Measurements from ENCODE around the gene ANTXR2.

ANTXR2 gene

DNA sequence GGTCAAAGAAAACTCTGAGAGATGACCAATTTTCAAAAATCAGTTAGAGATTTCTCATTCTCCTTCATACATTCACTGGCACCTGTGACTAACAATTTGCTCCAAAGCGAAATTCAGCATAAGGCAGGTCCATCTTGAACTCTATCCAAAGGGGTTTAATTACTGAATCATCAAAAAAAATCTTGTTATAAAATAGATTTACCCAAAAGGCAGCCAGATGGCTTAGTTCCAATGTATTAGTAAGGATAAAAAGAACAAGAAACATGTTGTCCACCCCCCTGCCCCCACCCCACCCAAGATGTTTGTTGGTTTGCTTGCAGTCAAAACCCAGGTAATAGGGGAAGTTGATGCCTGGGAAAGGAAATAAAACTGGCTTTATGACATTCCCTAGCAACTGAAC lies 200.3 kb downstream of the ANTXR2 start:
- no peak for TF ChIP-seq SIN3A (IDR thresholded peaks at IDR 0.05; ENCODE audit: borderline replicate concordance, insufficient read depth, low read length)
- TF ChIP-seq, protein P1, sequence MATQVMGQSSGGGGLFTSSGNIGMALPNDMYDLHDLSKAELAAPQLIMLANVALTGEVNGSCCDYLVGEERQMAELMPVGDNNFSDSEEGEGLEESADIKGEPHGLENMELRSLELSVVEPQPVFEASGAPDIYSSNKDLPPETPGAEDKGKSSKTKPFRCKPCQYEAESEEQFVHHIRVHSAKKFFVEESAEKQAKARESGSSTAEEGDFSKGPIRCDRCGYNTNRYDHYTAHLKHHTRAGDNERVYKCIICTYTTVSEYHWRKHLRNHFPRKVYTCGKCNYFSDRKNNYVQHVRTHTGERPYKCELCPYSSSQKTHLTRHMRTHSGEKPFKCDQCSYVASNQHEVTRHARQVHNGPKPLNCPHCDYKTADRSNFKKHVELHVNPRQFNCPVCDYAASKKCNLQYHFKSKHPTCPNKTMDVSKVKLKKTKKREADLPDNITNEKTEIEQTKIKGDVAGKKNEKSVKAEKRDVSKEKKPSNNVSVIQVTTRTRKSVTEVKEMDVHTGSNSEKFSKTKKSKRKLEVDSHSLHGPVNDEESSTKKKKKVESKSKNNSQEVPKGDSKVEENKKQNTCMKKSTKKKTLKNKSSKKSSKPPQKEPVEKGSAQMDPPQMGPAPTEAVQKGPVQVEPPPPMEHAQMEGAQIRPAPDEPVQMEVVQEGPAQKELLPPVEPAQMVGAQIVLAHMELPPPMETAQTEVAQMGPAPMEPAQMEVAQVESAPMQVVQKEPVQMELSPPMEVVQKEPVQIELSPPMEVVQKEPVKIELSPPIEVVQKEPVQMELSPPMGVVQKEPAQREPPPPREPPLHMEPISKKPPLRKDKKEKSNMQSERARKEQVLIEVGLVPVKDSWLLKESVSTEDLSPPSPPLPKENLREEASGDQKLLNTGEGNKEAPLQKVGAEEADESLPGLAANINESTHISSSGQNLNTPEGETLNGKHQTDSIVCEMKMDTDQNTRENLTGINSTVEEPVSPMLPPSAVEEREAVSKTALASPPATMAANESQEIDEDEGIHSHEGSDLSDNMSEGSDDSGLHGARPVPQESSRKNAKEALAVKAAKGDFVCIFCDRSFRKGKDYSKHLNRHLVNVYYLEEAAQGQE (IDR thresholded peaks at IDR 0.05; ENCODE audit: insufficient read depth in 1 of 2, low read depth in 2 of 2, low read length in 2 of 2) = no peak
- TF ChIP-seq TAF1 (IDR thresholded peaks at IDR 0.05; ENCODE audit: borderline replicate concordance, insufficient read depth, low read length) = no peak
- TF ChIP-seq POLR2AphosphoS5 (IDR thresholded peaks at IDR 0.05; ENCODE audit: low read depth, low read length) = no peak
- TF ChIP-seq FOXP2 (optimal IDR thresholded peaks at IDR 0.05; ENCODE audit: borderline replicate concordance, extremely low read depth, extremely low read length, insufficient read depth) = no peak

DNA sequence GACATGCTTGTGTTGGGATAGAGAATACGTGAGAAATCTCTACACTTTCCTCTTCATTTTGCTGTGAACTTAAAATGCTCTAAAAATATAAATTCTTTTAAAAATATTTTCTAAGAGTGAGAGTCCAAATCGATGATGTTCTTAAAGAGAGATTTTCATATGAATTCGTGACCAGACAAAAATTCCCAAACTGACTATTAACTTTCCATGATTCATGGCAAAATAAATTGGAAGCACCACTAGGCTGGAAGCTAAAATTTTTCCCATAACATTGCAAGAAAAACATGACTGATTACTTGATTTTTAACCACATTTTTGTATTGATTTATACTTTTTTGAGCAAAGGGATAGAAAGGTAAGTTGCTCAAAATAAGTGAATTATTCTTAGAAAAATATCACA lies 201.1 kb downstream of the ANTXR2 start:
- TF ChIP-seq POLR2AphosphoS5 (IDR thresholded peaks at IDR 0.05; ENCODE audit: low read depth, low read length) (no peak), TAF1 (IDR thresholded peaks at IDR 0.05; ENCODE audit: borderline replicate concordance, insufficient read depth, low read length) (no peak), FOXP2 (optimal IDR thresholded peaks at IDR 0.05; ENCODE audit: borderline replicate concordance, extremely low read depth, extremely low read length, insufficient read depth) (no peak), SIN3A (IDR thresholded peaks at IDR 0.05; ENCODE audit: borderline replicate concordance, insufficient read depth, low read length) (no peak)
- TF ChIP-seq, protein P1 (IDR thresholded peaks at IDR 0.05; ENCODE audit: insufficient read depth in 1 of 2, low read depth in 2 of 2, low read length in 2 of 2) = no peak

DNA sequence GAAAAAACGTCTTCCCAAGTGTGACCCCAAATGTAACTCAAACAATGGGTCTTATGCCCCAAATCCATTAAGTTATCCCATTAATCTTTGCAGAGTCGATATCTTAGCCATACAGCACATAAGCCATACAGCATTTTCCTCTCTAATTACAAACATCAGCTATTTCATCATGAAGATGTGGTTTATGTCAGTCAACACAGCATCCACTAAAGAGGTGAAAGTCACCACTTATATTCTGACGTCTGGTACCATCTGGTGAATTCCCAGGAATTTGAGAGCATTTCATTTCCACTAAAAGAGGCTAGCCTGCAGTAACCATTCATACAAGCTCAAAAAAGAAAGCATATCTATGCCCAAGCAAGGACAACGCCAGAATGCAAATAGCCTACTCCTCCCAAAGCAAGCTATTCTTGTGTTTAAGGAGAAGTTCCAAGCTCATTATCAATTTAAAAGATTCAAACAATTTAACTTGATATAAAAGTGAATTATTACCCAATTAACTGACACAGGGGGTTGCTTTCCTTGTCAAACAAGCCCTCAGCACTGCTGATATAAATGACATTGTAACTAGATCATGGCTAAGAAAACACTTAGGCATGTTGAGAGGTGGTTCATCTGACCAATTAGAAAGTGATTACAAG lies 203.3 kb downstream of the ANTXR2 start:
- TF ChIP-seq, protein P1 (IDR thresholded peaks at IDR 0.05; ENCODE audit: insufficient read depth in 1 of 2, low read depth in 2 of 2, low read length in 2 of 2) = no peak
- TF ChIP-seq SIN3A (IDR thresholded peaks at IDR 0.05; ENCODE audit: borderline replicate concordance, insufficient read depth, low read length) (no peak), TAF1 (IDR thresholded peaks at IDR 0.05; ENCODE audit: borderline replicate concordance, insufficient read depth, low read length) (no peak), POLR2AphosphoS5 (IDR thresholded peaks at IDR 0.05; ENCODE audit: low read depth, low read length) (no peak), FOXP2 (optimal IDR thresholded peaks at IDR 0.05; ENCODE audit: borderline replicate concordance, extremely low read depth, extremely low read length, insufficient read depth) (no peak)

DNA sequence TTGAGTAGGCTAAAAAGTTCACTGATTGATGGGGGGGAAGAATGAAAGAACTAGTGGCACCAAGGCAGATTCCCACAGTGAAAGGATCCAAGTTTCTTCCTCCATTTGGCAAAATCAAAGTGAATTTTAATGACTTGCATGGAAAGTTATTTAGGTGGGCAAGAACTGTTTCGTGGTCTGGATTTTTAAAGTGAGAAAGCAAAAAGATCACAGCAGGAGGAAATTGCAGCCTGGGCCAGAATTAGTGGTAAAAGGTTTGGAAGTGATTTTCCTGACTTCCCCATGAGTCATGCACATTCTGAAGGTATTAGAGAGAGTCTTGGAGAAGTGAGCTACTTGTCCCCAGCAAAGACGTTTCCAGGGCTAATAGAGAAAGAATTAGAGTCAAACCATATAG lies 207.8 kb downstream of the ANTXR2 start:
- no peak for TF ChIP-seq SIN3A (IDR thresholded peaks at IDR 0.05; ENCODE audit: borderline replicate concordance, insufficient read depth, low read length)
- no peak for TF ChIP-seq POLR2AphosphoS5 (IDR thresholded peaks at IDR 0.05; ENCODE audit: low read depth, low read length)
- TF ChIP-seq TAF1 (IDR thresholded peaks at IDR 0.05; ENCODE audit: borderline replicate concordance, insufficient read depth, low read length) = no peak
- TF ChIP-seq, protein P1 (IDR thresholded peaks at IDR 0.05; ENCODE audit: insufficient read depth in 1 of 2, low read depth in 2 of 2, low read length in 2 of 2) = no peak
- TF ChIP-seq FOXP2 (optimal IDR thresholded peaks at IDR 0.05; ENCODE audit: borderline replicate concordance, extremely low read depth, extremely low read length, insufficient read depth) = no peak

Data from PFSK-1 (cell line).